A549 (cell line): ENCODE results near the gene BLOC1S4. TPM values are rescaled to one million over a fixed set of nuclear protein-coding genes. Genes with fewer than 3 reads are reported as not detected.

Source experiments
- ATAC-seq, 2 experiments: fragments of 200-7000 bp in 1 of 2; fragments of >200 bp in 1 of 2; cut with Nextera tagmentation in 1 of 2; cut with Tn5 transposase in 1 of 2; 3 replicates each; pipeline versions ENCODE4 v1.8.0 to v1.9.1; 2018 to 2020; ENCODE audit warnings: mild to moderate bottlenecking in 1 of 2, moderate library complexity in 1 of 2
- CTCF ChIA-PET: fragments of 300-600 bp; sonication (Branson Sonifier 250); formaldehyde crosslinking; extraction: SDS; loops from one replicate; lab custom pipeline; 2021; ENCODE audit warnings: antibody characterized with exemption, inconsistent platforms; lab: Yijun Ruan, JAX
- POLR2A ChIA-PET: fragments of 350-600 bp; formaldehyde crosslinking; extraction: SDS; loops from one replicate; lab custom pipeline; 2021; ENCODE audit warnings: antibody characterized with exemption, inconsistent platforms; lab: Yijun Ruan, JAX
- DNase-seq, 2 experiments: peaks; one replicate each; pipeline versions ENCODE4 v3.0.0 to v3.0.0-alpha.2; 2011 to 2016; ENCODE audit warnings: low read depth in 1 of 2, low spot score in 1 of 2
- FAIRE-seq: peaks from 2 replicates; lab custom pipeline; 2011; peaks lifted over from hg19 to GRCh38; lab: Jason Lieb, UNC
- H3K27ac ChIP-seq, 2 experiments: fragments of >200 bp; sonication (Bioruptor Twin); formaldehyde crosslinking; 3 replicates each; pipeline ENCODE4 v1.5.1; 2016 to 2017
- H3K4me1 ChIP-seq: fragments of >200 bp; sonication (Bioruptor Twin); formaldehyde crosslinking; 3 replicates; pipeline ENCODE4 v1.6.1; 2016
- H3K4me2 ChIP-seq: fragments of >200 bp; sonication (Bioruptor Twin); formaldehyde crosslinking; 3 replicates; pipeline ENCODE4 v1.6.1; 2016
- H3K4me3 ChIP-seq: fragments of >200 bp; sonication (Bioruptor Twin); formaldehyde crosslinking; 3 replicates; pipeline ENCODE4 v1.5.1; 2016
- H3K9me3 ChIP-seq: fragments of >200 bp; sonication (Bioruptor Twin); formaldehyde crosslinking; 3 replicates; pipeline ENCODE4 v1.6.1; 2016
- ATOH8 ChIP-seq: fragments of 250-450 bp; sonication (Bioruptor Pico); IDR thresholded peaks from 2 replicates; pipeline ENCODE4 v1.5.0; 2020; ENCODE audit warnings: low read depth, mild to moderate bottlenecking, moderate library complexity
- CBX2 ChIP-seq: fragments of 200-600 bp; sonication (generic); IDR thresholded peaks from 2 replicates; pipeline ENCODE4 v1.6.1; 2016; ENCODE audit warnings: low read depth, mild to moderate bottlenecking, borderline replicate concordance
- CHD2 ChIP-seq: fragments of 150-350 bp; IDR thresholded peaks from 2 replicates; pipeline ENCODE4 v1.6.1; 2014; ENCODE audit warnings: low read length; ENCODE audit not compliant: partially characterized antibody
- E2F6 ChIP-seq: IDR thresholded peaks from 2 replicates; pipeline ENCODE4 v1.6.1; 2012; ENCODE audit warnings: low read depth, borderline replicate concordance
- EHF ChIP-seq: fragments of 250-450 bp; sonication (Bioruptor Pico); IDR thresholded peaks from 2 replicates; pipeline ENCODE4 v1.5.0; 2020; ENCODE audit warnings: mild to moderate bottlenecking
- FOSB ChIP-seq: fragments of 250-450 bp; sonication (Bioruptor Pico); IDR thresholded peaks from 2 replicates; pipeline ENCODE4 v1.5.0; 2020; ENCODE audit warnings: mild to moderate bottlenecking, moderate library complexity
- FOSL2 ChIP-seq, 2 experiments: fragments of 450-650 bp in 1 of 2; fragments of >200 bp in 1 of 2; sonication (Bioruptor Twin) in 1 of 2; formaldehyde crosslinking; IDR thresholded peaks; 2 replicates each; pipeline versions ENCODE4 v1.5.0 to v1.6.1; 2016 to 2020; ENCODE audit warnings: mild to moderate bottlenecking in 1 of 2, moderate library complexity in 1 of 2
- HDAC2 ChIP-seq: fragments of 200-600 bp; sonication (generic); IDR thresholded peaks from 2 replicates; pipeline ENCODE4 v1.6.1; 2016
- HOXA7 ChIP-seq: fragments of 250-450 bp; sonication (Bioruptor Pico); IDR thresholded peaks from 2 replicates; pipeline ENCODE4 v1.5.0; 2020; ENCODE audit warnings: mild to moderate bottlenecking, moderate library complexity
- JUNB ChIP-seq: fragments of >200 bp; sonication (Bioruptor Twin); formaldehyde crosslinking; IDR thresholded peaks from 2 replicates; pipeline ENCODE4 v1.6.1; 2016
- KDM1A ChIP-seq: fragments of 200-600 bp; sonication (generic); IDR thresholded peaks from 2 replicates; pipeline ENCODE4 v1.6.1; 2016; ENCODE audit warnings: low read depth, mild to moderate bottlenecking
- MAX ChIP-seq: IDR thresholded peaks from 2 replicates; pipeline ENCODE4 v1.6.1; 2012
- MYC ChIP-seq: IDR thresholded peaks from 2 replicates; pipeline ENCODE4 v1.6.1; 2012; ENCODE audit warnings: mild to moderate bottlenecking, inconsistent platforms, low read length, improper control_type of control experiment, borderline replicate concordance
- NR3C1 ChIP-seq: fragments of >200 bp; sonication (Bioruptor Twin); formaldehyde crosslinking; IDR thresholded peaks from 3 replicates; pipeline ENCODE4 v1.6.1; 2017
- PHF8 ChIP-seq: fragments of 200-600 bp; sonication (generic); IDR thresholded peaks from 2 replicates; pipeline ENCODE4 v1.6.1; 2016; ENCODE audit warnings: low read depth, mild to moderate bottlenecking, antibody characterized with exemption, moderate library complexity, borderline replicate concordance
- RAD21 ChIP-seq, 2 experiments: fragments of >200 bp in 1 of 2; sonication (Bioruptor Twin) in 1 of 2; formaldehyde crosslinking in 1 of 2; IDR thresholded peaks in 1 of 2; conservative IDR thresholded peaks in 1 of 2; 2 replicates in 1 of 2; 3 replicates in 1 of 2; pipeline ENCODE4 v1.6.1; 2012 to 2018; ENCODE audit warnings: inconsistent platforms in 1 of 2
- RARB ChIP-seq: fragments of 250-450 bp; sonication (Bioruptor Pico); IDR thresholded peaks from 2 replicates; pipeline ENCODE4 v1.8.0; 2021; ENCODE audit warnings: mild to moderate bottlenecking, moderate library complexity
- SMC3 ChIP-seq: fragments of >200 bp; sonication (Bioruptor Twin); formaldehyde crosslinking; IDR thresholded peaks from 3 replicates; pipeline ENCODE4 v1.6.1; 2018; ENCODE audit warnings: inconsistent platforms
- USF2 ChIP-seq: fragments of 450-650 bp; IDR thresholded peaks from 2 replicates; pipeline ENCODE4 v1.6.1; 2014; ENCODE audit warnings: antibody characterized with exemption
- WGBS: methylation state at CpG from one replicate; pipeline ENCODE4 v1.1.6; 2017; ENCODE audit errors: missing lambda C conversion rate; 5-methylcytosine and 5-hydroxymethylcytosine counted together
- polyA plus RNA-seq, 4 experiments: library from polyadenylated mRNA; depleted of rRNA in 3 of 4; stranded (reverse); fragments of >200 nt; fragmentation: RNase III in 1 of 4; extraction: RNeasy Plus Mini Kit Qiagen cat#74134 plus additional on column Dnase treatment in 1 of 4; gene quantifications; 2 replicates in 3 of 4; 3 replicates in 1 of 4; pipeline ENCODE4 v1.2.3, GENCODE V29; 2011 to 2017

BLOC1S4 gene
- polyA plus RNA-seq, 2 of the 4 experiments (the other 2 are of a cell fraction), result 13.2 to 13.9 TPM

GRCh38 chr4:6674500-6675149 lies 41.3 kb upstream of the BLOC1S4 start (continued):
- no peak for TF ChIP-seq HOXA7 (CRISPR knock-in tag)

- WGBS, result 94% methylated on average over 21 of the region's 21 CpGs
- peak overlapping the region; percentile 99 for H3K4me2 ChIP-seq
- TF ChIP-seq USF2, result no peak
- TF ChIP-seq PHF8, result no peak
- no peak for TF ChIP-seq RAD21 (conservative IDR thresholded peaks at IDR 0.05 in 1 of 2, IDR thresholded peaks at IDR 0.05 in 1 of 2)
- TF ChIP-seq E2F6, result no peak
- no peak for TF ChIP-seq CBX2
- ChIA-PET POLR2A (interaction anchor here (1.0 kb wide), 1 partner anchor 25 kb away, joined by 3 read pairs; no protein-coding TSS in a partner anchor), CTCF (interaction anchor here (0.6 to 2.7 kb wide), 5 partner anchors 8 to 131 kb away, joined by 3 to 9 read pairs (median 5); no protein-coding TSS in a partner anchor)
- DNase-seq (no peak), FAIRE-seq (no peak), ATAC-seq (no peak)
- H3K4me3 ChIP-seq, result no peak overlapping the region
- H3K9me3 ChIP-seq, result no peaks in the 10 kb centered on the region
- no peak overlapping the region for H3K27ac ChIP-seq
- H3K4me1 ChIP-seq, result peaks cover 20% of the 10 kb centered on the region
These were observed 39.0 kb upstream of the BLOC1S4 start for GRCh38 chr4:6676722-6677558.

GRCh38 chr4:6680372-6681034 lies 35.5 kb upstream of the BLOC1S4 start:
- ChIA-PET CTCF (interaction anchor here (0.7 to 2.5 kb wide), 7 partner anchors 8 to 350 kb away, joined by 3 to 9 read pairs (median 4); partner anchors contain the start of gene MRFAP1), POLR2A (no interaction called here)
- Histone ChIP-seq H3K4me1 (peaks cover 13% of the 10 kb centered on the region; the same call in 2 of the 3 replicates), H3K27ac (no peak overlapping the region), H3K4me2 (no peak overlapping the region), H3K9me3 (no peaks in the 10 kb centered on the region), H3K4me3 (no peak overlapping the region)
- no peak for FAIRE-seq
- TF ChIP-seq ATOH8 (CRISPR knock-in tag) (no peak), USF2 (no peak), EHF (CRISPR knock-in tag) (no peak), MYC (no peak), FOSL2 (IDR thresholded peaks at IDR 0.05) (no peak), FOSL2 (CRISPR knock-in tag; IDR thresholded peaks at IDR 0.05) (no peak), RAD21 (conservative IDR thresholded peaks at IDR 0.05 in 1 of 2, IDR thresholded peaks at IDR 0.05 in 1 of 2) (no peak), CBX2 (no peak), FOSB (CRISPR knock-in tag) (no peak), HDAC2 (no peak), CHD2 (no peak), SMC3 (no peak), JUNB (no peak), RARB (CRISPR knock-in tag) (no peak), MAX (no peak), PHF8 (no peak), KDM1A (no peak), NR3C1 (no peak)
- DNase-seq, result no peak
- peak in 1 of 2 experiments; percentile 45; a peak in 3 of 6 replicates for ATAC-seq
- WGBS, result 81% methylated on average over 8 of the region's 10 CpGs
